IMR-90 (cell line): ENCODE measurements around the gene ZBED4. TPM values are rescaled to one million over a fixed set of nuclear protein-coding genes. Genes with fewer than 3 reads are reported as not detected.

Experiments used
- ATAC-seq: fragments of 200-7000 bp; cut with Tn5 transposase; 2 replicates; pipeline ENCODE4 v1.9.1; 2020; ENCODE audit warnings: low read depth, mild to moderate bottlenecking, moderate library complexity
- BruUV-seq: library from RNA; stranded (reverse); fragments of 400-500 nt; replicated peaks from 2 replicates; lab custom pipeline; 2021; lab: Mats Ljungman, UMichigan
- CTCF ChIA-PET: fragments of 300-600 bp; formaldehyde crosslinking; extraction: SDS; loops from one replicate; lab custom pipeline; 2021; ENCODE audit warnings: antibody characterized with exemption; lab: Yijun Ruan, JAX
- POLR2A ChIA-PET: fragments of 300-600 bp; sonication (Branson Sonifier 250); formaldehyde crosslinking; loops from one replicate; lab custom pipeline; 2022; ENCODE audit warnings: antibody characterized with exemption; ENCODE audit not compliant: unreplicated experiment; lab: Charles Lee
- DNase-seq: peaks from one replicate; pipeline ENCODE4 v3.0.0; 2013
- H2AFZ ChIP-seq: replicated peaks from 2 replicates; pipeline ENCODE3; 2013; ENCODE audit warnings: low read length, mild to moderate bottlenecking; ENCODE audit not compliant: poor library complexity
- H2AK5ac ChIP-seq: 2 replicates; pipeline ENCODE4 v1.6.1; 2013; ENCODE audit warnings: low read depth, low read length, inconsistent platforms
- H2AK9ac ChIP-seq: replicated peaks from 2 replicates; pipeline ENCODE3; 2013; ENCODE audit warnings: mild to moderate bottlenecking, low read depth, low read length, moderate library complexity; ENCODE audit not compliant: poor library complexity
- H2BK120ac ChIP-seq: 2 replicates; pipeline ENCODE4 v1.6.1; 2013; ENCODE audit warnings: low read depth, low read length, inconsistent platforms
- H2BK15ac ChIP-seq: 3 replicates; pipeline ENCODE4 v1.6.1; 2013; ENCODE audit warnings: low read depth, low read length, inconsistent platforms
- H2BK20ac ChIP-seq: 2 replicates; pipeline ENCODE4 v1.6.1; 2013; ENCODE audit warnings: low read depth, mild to moderate bottlenecking, inconsistent platforms, low read length, moderate library complexity
- H2BK5ac ChIP-seq: 2 replicates; pipeline ENCODE4 v1.6.1; 2013; ENCODE audit warnings: mild to moderate bottlenecking, low read depth, low read length, inconsistent platforms; ENCODE audit not compliant: poor library complexity, severe bottlenecking
- H3K14ac ChIP-seq: replicated peaks from 2 replicates; pipeline ENCODE4 v1.6.1; 2013; ENCODE audit warnings: low read depth, low read length, inconsistent platforms
- H3K18ac ChIP-seq: 2 replicates; pipeline ENCODE4 v1.6.1; 2013; ENCODE audit warnings: low read depth, low read length, control low read depth
- H3K23ac ChIP-seq: 2 replicates; pipeline ENCODE4 v1.6.1; 2013; ENCODE audit warnings: low read depth, low read length, inconsistent platforms
- H3K27ac ChIP-seq: 2 replicates; pipeline ENCODE4 v1.5.1; 2013; ENCODE audit warnings: mild to moderate bottlenecking, control low read depth, low read length; ENCODE audit not compliant: insufficient read depth
- H3K27me3 ChIP-seq: 2 replicates; pipeline ENCODE4 v1.6.1; 2013; ENCODE audit warnings: low read length; ENCODE audit not compliant: control insufficient read depth, insufficient read depth
- H3K36me3 ChIP-seq: 2 replicates; pipeline ENCODE4 v1.6.1; 2013; ENCODE audit warnings: low read length, mixed read lengths; ENCODE audit not compliant: control insufficient read depth, insufficient read depth
- H3K4ac ChIP-seq: 2 replicates; pipeline ENCODE4 v1.6.1; 2013; ENCODE audit warnings: low read depth, low read length, inconsistent platforms
- H3K4me1 ChIP-seq: 2 replicates; pipeline ENCODE4 v1.6.1; 2013; ENCODE audit warnings: low read length, mixed read lengths; ENCODE audit not compliant: control insufficient read depth, insufficient read depth
- H3K4me2 ChIP-seq: 2 replicates; pipeline ENCODE4 v1.6.1; 2013; ENCODE audit warnings: low read depth, mild to moderate bottlenecking, control low read depth, low read length, moderate library complexity
- H3K4me3 ChIP-seq: 2 replicates; pipeline ENCODE4 v1.5.1; 2013; ENCODE audit warnings: low read depth, mild to moderate bottlenecking, control low read depth, low read length, moderate library complexity; ENCODE audit not compliant: insufficient read depth
- H3K56ac ChIP-seq: 2 replicates; pipeline ENCODE4 v1.6.1; 2013; ENCODE audit warnings: low read length, inconsistent platforms; ENCODE audit not compliant: insufficient read depth; ENCODE audit errors: extremely low read depth
- H3K79me1 ChIP-seq, 2 experiments: 2 replicates each; pipeline ENCODE4 v1.6.1; 2013; ENCODE audit warnings: low read length in 2 of 2, inconsistent platforms in 1 of 2, low read depth in 1 of 2
- H3K9ac ChIP-seq: 2 replicates; pipeline ENCODE4 v1.6.1; 2013; ENCODE audit warnings: low read depth, low read length, control low read depth
- H3K9me1 ChIP-seq: 2 replicates; pipeline ENCODE4 v1.6.1; 2013; ENCODE audit warnings: low read length, inconsistent platforms; ENCODE audit not compliant: insufficient read depth
- H3K9me3 ChIP-seq: 2 replicates; pipeline ENCODE4 v1.6.1; 2013; ENCODE audit warnings: low read length; ENCODE audit not compliant: control insufficient read depth, insufficient read depth
- H4K20me1 ChIP-seq: 2 replicates; pipeline ENCODE4 v1.6.1; 2013; ENCODE audit warnings: low read length, inconsistent platforms; ENCODE audit not compliant: insufficient read depth
- H4K5ac ChIP-seq: 2 replicates; pipeline ENCODE4 v1.6.1; 2013; ENCODE audit warnings: mild to moderate bottlenecking, low read depth, low read length, control low read depth
- H4K8ac ChIP-seq, 2 experiments: 2 replicates each; pipeline ENCODE4 v1.6.1; 2013; ENCODE audit warnings: low read depth in 2 of 2, low read length in 2 of 2, control low read depth in 1 of 2, inconsistent platforms in 1 of 2
- H4K91ac ChIP-seq: 2 replicates; pipeline ENCODE4 v1.6.1; 2013; ENCODE audit warnings: low read depth, low read length, inconsistent platforms; ENCODE audit not compliant: insufficient read depth
- CEBPB ChIP-seq: IDR thresholded peaks from 2 replicates; pipeline ENCODE4 v1.6.1; 2012; ENCODE audit warnings: low read depth, low read length, improper control_type of control experiment
- ELK1 ChIP-seq: fragments of 150-350 bp; IDR thresholded peaks from 2 replicates; pipeline ENCODE4 v1.6.1; 2016; ENCODE audit warnings: low read depth, mild to moderate bottlenecking, low read length, moderate library complexity, borderline replicate concordance
- FOS ChIP-seq: fragments of 150-350 bp; IDR thresholded peaks from 2 replicates; pipeline ENCODE4 v1.6.1; 2016; ENCODE audit warnings: low read depth, low read length
- MAFK ChIP-seq: IDR thresholded peaks from 2 replicates; pipeline ENCODE4 v1.6.1; 2012; ENCODE audit warnings: low read depth, low read length, improper control_type of control experiment
- MXI1 ChIP-seq: IDR thresholded peaks from 2 replicates; pipeline ENCODE4 v1.6.1; 2012; ENCODE audit warnings: low read depth, mild to moderate bottlenecking, low read length, moderate library complexity, borderline replicate concordance
- NFE2L2 ChIP-seq: fragments of 150-350 bp; IDR thresholded peaks from 2 replicates; pipeline ENCODE4 v1.6.1; 2016; ENCODE audit warnings: low read depth, mild to moderate bottlenecking, low read length
- POLR2A ChIP-seq: IDR thresholded peaks from 2 replicates; pipeline ENCODE4 v1.6.1; 2012; ENCODE audit warnings: mild to moderate bottlenecking, low read depth, low read length
- RAD21 ChIP-seq: IDR thresholded peaks from 2 replicates; pipeline ENCODE4 v1.6.1; 2012; ENCODE audit warnings: low read length, improper control_type of control experiment
- RFX5 ChIP-seq: IDR thresholded peaks from 2 replicates; pipeline ENCODE4 v1.8.0; 2012; ENCODE audit warnings: low read depth, mild to moderate bottlenecking, low read length, moderate library complexity
- SMC3 ChIP-seq: fragments of 150-350 bp; IDR thresholded peaks from 2 replicates; pipeline ENCODE4 v1.6.1; 2016; ENCODE audit warnings: low read depth, mild to moderate bottlenecking, antibody characterized with exemption, low read length, moderate library complexity
- WGBS, 2 experiments: methylation state at CpG; one replicate each; pipeline versions ENCODE4 v1.1.5 to v1.1.7; 2013; ENCODE audit warnings: missing lambda C conversion rate in 2 of 2; ENCODE audit not compliant: insufficient read length in 1 of 2; ENCODE audit errors: extremely low coverage in 2 of 2; 5-methylcytosine and 5-hydroxymethylcytosine counted together
- dilution Hi-C: fragments of 300-500 bp; cut with HindIII; formaldehyde crosslinking; loops from one replicate; pipeline ENCODE4 v1.14.3; 2018; ENCODE audit warnings: low sequenced_read_pairs; ENCODE audit not compliant: unreplicated experiment
- in situ Hi-C: fragments of 300-500 bp; cut with MboI; formaldehyde crosslinking; loops from 3 replicates; pipeline ENCODE4 v1.14.3; 2019; ENCODE audit warnings: low sequenced_read_pairs, inconsistent platforms, mixed read lengths
- intact Hi-C: fragments of 100-400 bp; cut with micrococcal nuclease; formaldehyde crosslinking; loops from 2 replicates; pipeline ENCODE4 v1.10.0; 2022
- polyA plus RNA-seq, 3 experiments: library from polyadenylated mRNA; depleted of rRNA; stranded (reverse); fragments of >200 nt; gene quantifications; 2 replicates each; pipeline ENCODE4 v1.2.3, GENCODE V29; 2012; ENCODE audit warnings: low replicate concordance in 1 of 3
- total RNA-seq: library from RNA; depleted of rRNA; stranded (reverse); fragments of >200 nt; gene quantifications from 2 replicates; pipeline ENCODE4 v1.2.3, GENCODE V29; 2012
- TF ChIP-seq, protein P1 (sequence below): conservative IDR thresholded peaks from 2 replicates; pipeline ENCODE4 v1.5.1; 2012; ENCODE audit warnings: mild to moderate bottlenecking, low read depth, low read length, improper control_type of control experiment

The ZBED4 gene
- total and polyA plus RNA-seq, 2 of the 4 experiments (the other 2 are of a cell fraction): 9.3 to 10.5 TPM

GRCh38 chr22:49889071-49889470 lies 35.4 kb downstream of the ZBED4 start:
- POLR2A ChIA-PET: no interaction called here
- BruUV-seq: no TSS peak
- intact Hi-C loops (no loop called here), dilution Hi-C loops (no loop called here), in situ Hi-C loops (no loop called here)
- ATAC-seq: peak; percentile 17; the same call in 1 of the 2 replicates
- no peak overlapping the region for H3K56ac ChIP-seq
- H3K9me1 ChIP-seq: peaks cover 5% of the 10 kb centered on the region; the same call in 1 of the 2 replicates
- peaks cover 9% of the 10 kb centered on the region for H3K9me3 ChIP-seq
- no peaks in the 10 kb centered on the region for H3K27me3 ChIP-seq
- CTCF ChIA-PET: no interaction called here
- TF ChIP-seq ELK1 (no peak), MXI1 (no peak), RAD21 (no peak), SMC3 (no peak), POLR2A (no peak), RFX5 (no peak), MAFK (no peak), FOS (no peak), CEBPB (no peak), NFE2L2 (no peak)
- TF ChIP-seq, protein P1, sequence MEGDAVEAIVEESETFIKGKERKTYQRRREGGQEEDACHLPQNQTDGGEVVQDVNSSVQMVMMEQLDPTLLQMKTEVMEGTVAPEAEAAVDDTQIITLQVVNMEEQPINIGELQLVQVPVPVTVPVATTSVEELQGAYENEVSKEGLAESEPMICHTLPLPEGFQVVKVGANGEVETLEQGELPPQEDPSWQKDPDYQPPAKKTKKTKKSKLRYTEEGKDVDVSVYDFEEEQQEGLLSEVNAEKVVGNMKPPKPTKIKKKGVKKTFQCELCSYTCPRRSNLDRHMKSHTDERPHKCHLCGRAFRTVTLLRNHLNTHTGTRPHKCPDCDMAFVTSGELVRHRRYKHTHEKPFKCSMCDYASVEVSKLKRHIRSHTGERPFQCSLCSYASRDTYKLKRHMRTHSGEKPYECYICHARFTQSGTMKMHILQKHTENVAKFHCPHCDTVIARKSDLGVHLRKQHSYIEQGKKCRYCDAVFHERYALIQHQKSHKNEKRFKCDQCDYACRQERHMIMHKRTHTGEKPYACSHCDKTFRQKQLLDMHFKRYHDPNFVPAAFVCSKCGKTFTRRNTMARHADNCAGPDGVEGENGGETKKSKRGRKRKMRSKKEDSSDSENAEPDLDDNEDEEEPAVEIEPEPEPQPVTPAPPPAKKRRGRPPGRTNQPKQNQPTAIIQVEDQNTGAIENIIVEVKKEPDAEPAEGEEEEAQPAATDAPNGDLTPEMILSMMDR: no peak
- H3K4me1 ChIP-seq: no peaks in the 10 kb centered on the region
- no peak overlapping the region for H2AFZ ChIP-seq
- no peak overlapping the region for H3K23ac ChIP-seq
- peaks cover 38 to 71% of the 10 kb centered on the region in 2 experiments for H3K79me1 ChIP-seq
- no peak overlapping the region for H3K9ac ChIP-seq
- no peak overlapping the region for H2AK5ac ChIP-seq
- H3K4ac ChIP-seq: no peak overlapping the region
- no peak overlapping the region for H2BK120ac ChIP-seq
- H4K20me1 ChIP-seq: peaks cover 16% of the 10 kb centered on the region; the same call in 1 of the 2 replicates
- no peak overlapping the region for H3K18ac ChIP-seq
- no peak overlapping the region for H4K91ac ChIP-seq
- no peak overlapping the region for H4K8ac ChIP-seq
- no peak overlapping the region for H2AK9ac ChIP-seq
- H3K4me3 ChIP-seq: no peak overlapping the region
- 95% methylated on average over 5 of the region's 5 CpGs; no CpG with 5 or more reads in 1 of the 2 experiments for WGBS, 2 experiments
- H2BK5ac ChIP-seq: no peak overlapping the region
- H2BK15ac ChIP-seq: no peak overlapping the region
- H3K27ac ChIP-seq: no peak overlapping the region
- H2BK20ac ChIP-seq: no peak overlapping the region
- no peak overlapping the region for H4K5ac ChIP-seq
- no peak for DNase-seq
- H3K14ac ChIP-seq: no peak overlapping the region
- H3K36me3 ChIP-seq: peaks cover 49% of the 10 kb centered on the region
- H3K4me2 ChIP-seq: no peak overlapping the region
